ENCODE measurements around the gene INPP5A.

The INPP5A gene

GRCh38 chr10:132664883-132665282 lies 127.3 kb downstream of the INPP5A start:
- no peak overlapping the region for H3K4me3 ChIP-seq (ENCODE audit: low read length, poor library complexity, severe bottlenecking)
- no peaks in the 10 kb centered on the region for H3K27me3 ChIP-seq (ENCODE audit: insufficient read depth, low read length, poor library complexity, severe bottlenecking)
- H3K9ac ChIP-seq (ENCODE audit: low read depth, low read length, poor library complexity, severe bottlenecking): no peak overlapping the region
- no peak overlapping the region for H3K4me2 ChIP-seq (ENCODE audit: low read depth, low read length, poor library complexity, severe bottlenecking)
- H3K36me3 ChIP-seq (ENCODE audit: insufficient read depth, low read length): peaks cover 6% of the 10 kb centered on the region; the same call in 1 of the 2 replicates
- no peaks in the 10 kb centered on the region for H3K4me1 ChIP-seq (ENCODE audit: insufficient read depth, low read length, poor library complexity, severe bottlenecking)
- no peaks in the 10 kb centered on the region for H3K9me2 ChIP-seq (replicated peaks; ENCODE audit: low read depth, low read length)
- no peak for TF ChIP-seq EZH2phosphoT487 (IDR thresholded peaks at IDR 0.05; ENCODE audit: borderline replicate concordance)
- no peak for TF ChIP-seq CTCF (conservative IDR thresholded peaks at IDR 0.05; ENCODE audit: low read length)
- no peaks in the 10 kb centered on the region for H3K79me2 ChIP-seq (ENCODE audit: insufficient read depth, low read length)
- no peaks in the 10 kb centered on the region for H4K20me1 ChIP-seq (ENCODE audit: insufficient read depth, low read length, poor library complexity, severe bottlenecking)
- H3K9me3 ChIP-seq (ENCODE audit: insufficient read depth, low read depth, low read length): no peaks in the 10 kb centered on the region
- no peak overlapping the region for H2AFZ ChIP-seq (ENCODE audit: low read length)
- no peaks in the 10 kb centered on the region for H3F3A ChIP-seq (ENCODE audit: low read depth)

GRCh38 chr10:132665946-132666704 lies 128.5 kb downstream of the INPP5A start:
- Histone ChIP-seq H3K4me1 (ENCODE audit: insufficient read depth, low read length, poor library complexity, severe bottlenecking) (no peaks in the 10 kb centered on the region), H3K27me3 (ENCODE audit: insufficient read depth, low read length, poor library complexity, severe bottlenecking) (no peaks in the 10 kb centered on the region), H3F3A (ENCODE audit: low read depth) (no peaks in the 10 kb centered on the region), H3K36me3 (ENCODE audit: insufficient read depth, low read length) (no peaks in the 10 kb centered on the region; the same call in 1 of the 2 replicates), H3K9me3 (ENCODE audit: insufficient read depth, low read depth, low read length) (no peaks in the 10 kb centered on the region), H3K9ac (ENCODE audit: low read depth, low read length, poor library complexity, severe bottlenecking) (no peak overlapping the region), H4K20me1 (ENCODE audit: insufficient read depth, low read length, poor library complexity, severe bottlenecking) (no peaks in the 10 kb centered on the region), H3K4me3 (ENCODE audit: low read length, poor library complexity, severe bottlenecking) (no peak overlapping the region), H3K9me2 (replicated peaks; ENCODE audit: low read depth, low read length) (no peaks in the 10 kb centered on the region), H3K4me2 (ENCODE audit: low read depth, low read length, poor library complexity, severe bottlenecking) (no peak overlapping the region), H2AFZ (ENCODE audit: low read length) (no peak overlapping the region), H3K79me2 (ENCODE audit: insufficient read depth, low read length) (no peaks in the 10 kb centered on the region)
- TF ChIP-seq CTCF (conservative IDR thresholded peaks at IDR 0.05; ENCODE audit: low read length) (no peak), EZH2phosphoT487 (IDR thresholded peaks at IDR 0.05; ENCODE audit: borderline replicate concordance) (no peak)

GRCh38 chr10:132666705-132667341 lies 129.2 kb downstream of the INPP5A start:
- no peaks in the 10 kb centered on the region for H3K79me2 ChIP-seq (ENCODE audit: insufficient read depth, low read length)
- TF ChIP-seq CTCF (conservative IDR thresholded peaks at IDR 0.05; ENCODE audit: low read length) (no peak), EZH2phosphoT487 (IDR thresholded peaks at IDR 0.05; ENCODE audit: borderline replicate concordance) (no peak)
- no peak overlapping the region for H3K9ac ChIP-seq (ENCODE audit: low read depth, low read length, poor library complexity, severe bottlenecking)
- H3K9me2 ChIP-seq (replicated peaks; ENCODE audit: low read depth, low read length): no peaks in the 10 kb centered on the region
- H4K20me1 ChIP-seq (ENCODE audit: insufficient read depth, low read length, poor library complexity, severe bottlenecking): no peaks in the 10 kb centered on the region
- no peak overlapping the region for H2AFZ ChIP-seq (ENCODE audit: low read length)
- H3K27me3 ChIP-seq (ENCODE audit: insufficient read depth, low read length, poor library complexity, severe bottlenecking): no peaks in the 10 kb centered on the region
- no peaks in the 10 kb centered on the region for H3K9me3 ChIP-seq (ENCODE audit: insufficient read depth, low read depth, low read length)
- H3K4me2 ChIP-seq (ENCODE audit: low read depth, low read length, poor library complexity, severe bottlenecking): no peak overlapping the region
- no peaks in the 10 kb centered on the region for H3F3A ChIP-seq (ENCODE audit: low read depth)
- H3K4me3 ChIP-seq (ENCODE audit: low read length, poor library complexity, severe bottlenecking): no peak overlapping the region
- no peaks in the 10 kb centered on the region for H3K4me1 ChIP-seq (ENCODE audit: insufficient read depth, low read length, poor library complexity, severe bottlenecking)
- peaks cover 4% of the 10 kb centered on the region; the same call in 1 of the 2 replicates for H3K36me3 ChIP-seq (ENCODE audit: insufficient read depth, low read length)

Data from Loucy (cell line).